Nucleus accumbens (tissue), 56 donors: ENCODE data around the gene LYPD4.

ENCODE experiments used
- DNase-seq, 56 donors: peaks; one replicate each; lab custom pipeline; 2025; lab: John Stamatoyannopoulos, UW

The LYPD4 gene

DNA sequence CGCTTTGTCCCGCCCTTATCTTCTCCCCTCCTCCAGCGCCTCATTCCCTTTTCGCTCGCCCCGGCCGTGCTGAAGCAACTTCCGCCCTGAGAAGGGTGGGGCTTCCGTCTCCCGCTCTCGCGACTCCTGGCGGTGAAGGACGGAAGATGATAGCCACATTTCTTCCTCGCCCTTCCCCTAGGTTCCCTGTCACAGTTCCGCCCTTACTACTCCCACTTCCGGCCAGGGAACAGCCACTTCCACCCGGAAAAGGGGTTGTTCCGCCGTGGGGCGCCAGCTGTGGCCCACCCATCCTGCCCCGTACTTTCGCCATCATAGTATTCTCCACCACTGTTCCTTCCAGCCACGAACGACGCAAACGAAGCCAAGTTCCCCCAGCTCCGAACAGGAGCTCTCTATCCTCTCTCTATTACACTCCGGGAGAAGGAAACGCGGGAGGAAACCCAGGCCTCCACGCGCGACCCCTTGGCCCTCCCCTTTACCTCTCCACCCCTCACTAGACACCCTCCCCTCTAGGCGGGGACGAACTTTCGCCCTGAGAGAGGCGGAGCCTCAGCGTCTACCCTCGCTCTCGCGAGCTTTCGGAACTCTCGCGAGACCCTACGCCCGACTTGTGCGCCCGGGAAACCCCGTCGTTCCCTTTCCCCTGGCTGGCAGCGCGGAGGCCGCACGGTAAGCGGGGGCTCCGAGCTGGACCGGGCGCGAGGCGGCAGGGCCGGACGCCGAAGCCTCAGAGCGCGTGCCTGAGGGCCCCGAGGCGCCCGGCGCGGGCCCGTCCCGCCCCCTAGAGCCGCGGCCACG is 15.3 kb upstream of the LYPD4 start, which contains the start of gene RPS19:
Gene RPS19 (plus strand): TSS at position 638 of the 801 bp plus-strand sequence. CDS start 520 bp downstream, outside the sequence.
- peak; percentile 90 to 100 (median 98) for DNase-seq

DNA sequence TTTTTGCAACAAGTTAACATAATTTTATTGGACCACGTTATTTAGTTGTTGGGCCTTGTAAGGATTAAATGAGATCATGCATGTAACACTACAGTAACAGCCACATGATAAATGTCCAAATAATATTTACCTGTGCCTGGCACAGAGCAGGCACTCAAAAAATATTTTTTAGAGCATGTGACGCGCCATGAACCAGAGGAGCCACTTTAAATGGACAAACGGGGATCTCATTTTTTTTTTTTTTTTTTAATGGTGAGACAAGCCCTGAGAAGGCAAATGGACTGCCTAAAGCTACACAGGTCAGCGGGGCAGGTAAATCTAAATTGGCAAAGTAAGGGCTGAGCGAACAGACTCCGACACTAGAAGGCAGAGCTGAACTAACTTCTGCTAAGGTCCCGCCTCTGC is 14.7 kb upstream of the LYPD4 start:
- no peak for DNase-seq

DNA sequence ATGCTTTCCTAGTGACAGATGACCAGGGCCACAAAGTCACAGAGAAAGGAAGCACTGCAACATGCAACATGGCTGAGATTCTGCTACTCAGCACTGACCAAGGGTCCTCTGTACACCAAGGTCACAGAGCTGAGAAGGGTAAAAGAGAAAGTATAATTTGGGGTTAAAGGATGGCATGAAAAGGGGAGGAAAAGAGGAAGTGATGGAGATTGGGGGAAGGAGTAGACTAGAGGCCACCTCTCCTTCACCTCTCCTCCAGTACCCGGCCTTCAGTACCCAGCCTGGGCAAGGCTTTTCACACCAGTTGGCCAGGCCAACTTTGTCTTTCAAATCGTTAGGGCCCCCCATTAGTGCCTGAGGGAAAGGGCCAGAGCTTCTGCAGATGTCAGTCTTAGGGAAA is 9.3 kb upstream of the LYPD4 start:
- no peak for DNase-seq

- DNase-seq = no peak
Measured at GRCh38 chr19:41853344-41853743, 8.9 kb upstream of the LYPD4 start.

GRCh38 chr19:41851456-41851855 is 7.0 kb upstream of the LYPD4 start:
- no peak for DNase-seq

GRCh38 chr19:41850381-41850780 is 5.9 kb upstream of the LYPD4 start:
- DNase-seq = no peak

GRCh38 chr19:41849067-41849466 is 4.6 kb upstream of the LYPD4 start:
- DNase-seq = no peak

- no peak for DNase-seq
Measured at GRCh38 chr19:41848666-41849065, 4.2 kb upstream of the LYPD4 start.

- no peak for DNase-seq
Measured at GRCh38 chr19:41847351-41848105, 3.0 kb upstream of the LYPD4 start.

DNA sequence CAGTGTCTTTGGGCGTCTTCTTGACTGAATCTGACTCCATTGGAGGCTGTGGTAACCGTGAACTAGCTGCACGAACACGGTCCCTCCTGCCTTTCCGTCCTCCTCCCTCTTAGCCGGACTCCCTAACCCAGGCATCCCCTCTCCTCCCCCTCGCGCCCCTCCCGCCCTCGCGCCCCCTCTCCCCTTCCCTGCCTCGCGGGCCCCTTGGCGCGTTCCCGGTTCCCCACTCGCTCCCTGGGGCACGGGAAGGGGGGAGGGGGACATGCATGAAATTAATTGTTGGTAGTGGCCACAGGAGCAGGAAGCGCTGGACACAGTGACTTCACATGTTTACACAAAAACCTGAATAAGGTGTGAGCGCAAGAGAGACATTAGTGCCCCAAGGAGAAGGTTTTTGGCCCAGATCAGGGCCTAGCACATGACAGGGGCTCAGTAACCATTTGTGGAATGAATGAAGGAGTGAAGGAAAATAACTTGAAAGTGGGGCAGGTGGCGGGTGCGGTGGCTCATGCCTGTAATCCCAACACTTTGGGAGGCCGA is 638 bp upstream of the LYPD4 start:
- DNase-seq = no peak

- no peak for DNase-seq
Measured at GRCh38 chr19:41845001-41845050, 343 bp upstream of the LYPD4 start, which contains the start of gene DMRTC2. DMRTC2 (plus strand) TSS chr19:41845042; CDS start chr19:41847429, 2,387 bp downstream.

- no peak for DNase-seq
Measured at GRCh38 chr19:41843371-41843770, 1.1 kb downstream of the LYPD4 start.

DNA sequence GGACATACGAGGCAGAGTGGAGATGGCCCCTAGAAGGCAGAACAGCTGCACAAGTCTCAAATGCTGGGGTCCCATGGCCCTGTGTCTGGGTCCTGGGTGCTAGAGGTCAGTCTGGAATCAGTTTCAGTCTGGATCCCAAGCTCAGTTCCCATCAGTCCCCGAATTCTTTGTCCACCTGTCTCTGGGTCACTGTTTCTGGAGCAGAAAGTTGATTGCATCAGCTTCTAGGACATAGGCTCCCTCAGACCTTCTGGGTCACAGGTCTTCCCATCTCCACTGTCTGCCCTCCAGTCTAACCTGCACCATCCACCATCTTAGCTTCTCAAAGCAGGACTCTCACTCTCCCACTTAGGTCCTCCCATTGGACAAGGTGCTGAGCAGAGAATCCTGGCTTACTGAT is 5.3 kb downstream of the LYPD4 start:
- no peak for DNase-seq

DNA sequence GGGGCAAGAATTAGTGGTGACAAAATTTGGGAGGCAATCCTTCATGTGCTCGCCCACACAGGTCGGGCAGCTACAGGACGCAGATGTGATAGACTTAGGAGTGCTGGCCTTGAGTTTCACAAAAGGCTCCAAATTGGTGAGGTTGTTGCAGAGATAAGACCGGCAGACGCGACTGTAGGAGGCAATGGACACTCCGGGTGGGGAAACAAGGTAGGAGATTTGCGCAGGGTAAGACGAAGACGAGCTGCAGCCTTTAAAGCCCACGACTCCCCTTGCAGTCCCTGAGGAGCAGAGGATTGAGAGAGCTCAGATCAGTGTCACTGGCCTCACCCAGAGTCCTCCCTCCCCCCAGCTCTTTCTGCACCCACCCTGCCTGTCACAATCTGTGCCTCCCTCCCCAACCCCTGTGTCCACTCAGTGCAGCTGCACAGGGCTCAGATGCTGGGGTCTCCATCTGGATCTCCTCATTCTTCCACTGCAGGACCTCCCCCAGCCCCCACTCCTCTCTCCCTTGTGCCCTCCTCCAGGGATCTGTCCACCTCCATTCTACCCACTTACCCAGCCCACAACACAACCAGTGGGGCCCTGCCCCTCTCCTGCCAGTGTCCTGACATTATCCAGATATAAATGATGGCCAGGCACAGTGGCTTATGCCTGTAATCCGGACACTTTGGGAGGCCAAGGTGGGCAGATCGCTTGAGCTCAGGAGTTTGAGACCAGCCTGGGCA is 6.3 kb downstream of the LYPD4 start:
- DNase-seq = no peak

GRCh38 chr19:41821003-41821735 is 23.3 kb downstream of the LYPD4 start:
- peak in 7 of 56 donors; percentile 0 to 7 (median 3) for DNase-seq

DNA sequence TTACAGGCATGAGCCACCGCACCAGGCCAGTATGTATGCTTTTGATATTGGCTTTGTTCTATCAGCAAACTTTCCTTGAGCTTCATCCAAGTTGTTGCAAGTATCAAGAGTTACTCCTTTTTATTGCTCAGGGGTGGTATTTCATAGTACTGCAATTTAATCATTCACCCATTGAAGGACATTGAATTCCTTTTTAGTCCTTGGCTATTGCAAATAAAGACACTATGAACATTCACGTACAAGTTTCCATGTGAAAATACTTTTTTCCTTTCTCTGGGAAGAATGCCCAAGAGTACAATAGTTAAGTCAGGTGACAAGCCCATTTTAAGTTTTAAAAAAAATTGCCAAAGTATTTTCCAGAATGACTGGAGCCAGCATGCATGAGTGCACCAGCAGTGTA is 27.7 kb downstream of the LYPD4 start:
- no peak for DNase-seq

DNA sequence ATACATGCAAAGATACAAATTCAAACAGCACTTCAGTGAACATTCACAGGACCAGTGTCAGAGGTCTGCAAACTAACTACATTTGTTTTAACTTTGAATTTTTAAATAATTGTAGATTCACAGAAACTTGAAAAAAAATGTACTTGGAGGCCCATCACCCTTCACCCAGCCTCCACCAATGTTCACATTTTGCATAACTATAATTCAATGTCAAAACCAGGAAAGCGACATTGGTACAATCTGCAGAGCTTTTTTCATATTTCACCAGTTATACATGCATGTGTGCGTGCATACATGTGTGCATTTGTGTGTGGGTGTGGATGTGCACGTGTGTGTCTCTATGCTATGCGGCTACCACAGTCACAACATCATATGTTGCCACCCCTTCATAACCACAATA is 29.2 kb downstream of the LYPD4 start:
- no peak for DNase-seq

DNA sequence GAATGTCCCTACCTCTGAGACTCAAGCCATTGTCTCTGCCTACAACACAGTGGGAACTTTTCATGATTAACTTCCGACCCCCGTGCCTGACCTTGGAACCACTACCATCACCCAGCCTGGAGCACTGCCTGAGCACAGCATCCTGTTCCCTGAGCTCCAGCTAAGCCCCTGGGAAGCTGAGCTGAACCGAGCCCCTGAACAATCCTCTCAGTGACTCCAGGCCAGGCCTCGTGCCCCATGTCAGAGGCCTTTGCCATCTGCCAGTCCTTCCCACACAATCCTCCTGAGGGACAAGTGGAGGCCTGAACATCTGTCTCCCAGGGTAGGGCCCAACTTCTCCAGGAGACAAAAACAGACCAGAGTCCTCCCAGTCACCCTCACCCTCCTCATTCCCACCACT is 30.6 kb downstream of the LYPD4 start:
- no peak for DNase-seq

DNA sequence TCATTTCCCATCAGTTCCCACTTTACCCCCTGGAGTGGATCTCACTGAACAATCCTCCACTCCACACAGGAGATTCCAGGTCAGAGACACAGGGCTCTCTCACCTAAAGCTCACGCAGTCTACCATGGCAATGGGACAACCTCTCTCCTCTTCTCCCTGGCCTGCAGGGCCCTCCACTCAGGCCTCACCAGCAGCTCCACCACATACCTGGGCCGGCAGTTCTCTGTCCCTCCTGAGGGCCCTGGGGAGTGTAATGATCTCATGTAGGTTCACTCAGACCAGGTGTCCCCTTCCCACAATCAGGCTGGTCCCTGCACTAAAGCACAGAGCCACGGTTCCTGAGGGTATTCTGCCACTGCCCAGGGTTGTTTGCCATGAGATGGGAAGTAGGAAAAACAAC is 32.5 kb downstream of the LYPD4 start:
- no peak for DNase-seq

- DNase-seq = peak in 6 of 56 donors; percentile 3 to 21 (median 10)
Measured at GRCh38 chr19:41811036-41811435, 33.4 kb downstream of the LYPD4 start.

DNA sequence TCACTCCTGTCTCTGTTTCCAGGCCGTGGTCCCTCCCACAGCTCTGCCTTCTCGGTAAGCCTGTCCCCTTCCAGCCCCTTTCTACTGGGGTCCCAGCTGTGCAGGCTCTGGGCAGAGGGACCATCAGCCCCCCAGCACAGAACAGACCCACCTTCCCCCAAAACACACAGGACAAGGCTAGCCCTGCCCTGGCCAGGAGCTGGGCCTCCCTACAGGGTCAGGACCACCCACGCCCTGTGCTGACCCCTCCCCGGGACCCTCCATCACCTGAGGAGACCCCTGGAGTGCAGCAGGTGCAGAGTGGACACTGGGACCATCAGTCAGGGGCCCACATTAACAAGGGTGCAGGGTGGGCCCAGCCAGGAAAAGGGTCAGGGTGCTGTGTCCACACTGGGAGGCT is 34.2 kb downstream of the LYPD4 start:
- no peak for DNase-seq
